ENCODE measurements around the gene TOR1AIP1.

The TOR1AIP1 gene

GRCh38 chr1:179924268-179924667 lies 42.2 kb downstream of the TOR1AIP1 start:
- Histone ChIP-seq H3K27me3 (no peaks in the 10 kb centered on the region), H3K36me3 (peaks cover 13 to 19% (median 14%) of the 10 kb centered on the region in 3 donors), H3K4me3 (no peak overlapping the region), H3K4me1 (no peaks in the 10 kb centered on the region), H3K27ac (no peak overlapping the region), H3K9me3 (no peaks in the 10 kb centered on the region)
- intact Hi-C loops (cut with DNase I; ENCODE audit: low total_unique reads) = no loop called here
- TF ChIP-seq CTCF (IDR thresholded peaks at IDR 0.05) = no peak
- DNase-seq = no peak

GRCh38 chr1:179925302-179925701 lies 43.2 kb downstream of the TOR1AIP1 start:
- DNase-seq = no peak
- H3K27me3 ChIP-seq = no peaks in the 10 kb centered on the region
- H3K4me1 ChIP-seq = no peaks in the 10 kb centered on the region
- peaks cover 6 to 11% (median 9%) of the 10 kb centered on the region in 3 donors for H3K36me3 ChIP-seq
- no peak for TF ChIP-seq CTCF (IDR thresholded peaks at IDR 0.05)
- intact Hi-C loops (cut with DNase I; ENCODE audit: low total_unique reads) = no loop called here
- H3K9me3 ChIP-seq = no peaks in the 10 kb centered on the region
- H3K4me3 ChIP-seq = no peak overlapping the region
- no peak overlapping the region for H3K27ac ChIP-seq

- intact Hi-C loops (cut with DNase I; ENCODE audit: low total_unique reads) = no loop called here
- Histone ChIP-seq H3K4me3 (no peak overlapping the region), H3K36me3 (peaks cover 0 to 9% (median 4%) of the 10 kb centered on the region in 3 donors), H3K9me3 (no peaks in the 10 kb centered on the region), H3K27me3 (no peaks in the 10 kb centered on the region), H3K27ac (no peak overlapping the region), H3K4me1 (peaks cover 0 to under 1% (median 0%) of the 10 kb centered on the region in 4 donors)
- no peak for TF ChIP-seq CTCF (IDR thresholded peaks at IDR 0.05)
- DNase-seq = no peak
These were observed 44.1 kb downstream of the TOR1AIP1 start for GRCh38 chr1:179925922-179926849.

- Histone ChIP-seq H3K4me1 (peaks cover 0 to 5% (median 0%) of the 10 kb centered on the region in 4 donors), H3K4me3 (no peak overlapping the region), H3K36me3 (peaks cover 0 to 3% (median 0%) of the 10 kb centered on the region in 3 donors), H3K9me3 (no peaks in the 10 kb centered on the region), H3K27ac (no peak overlapping the region), H3K27me3 (no peaks in the 10 kb centered on the region)
- intact Hi-C loops (cut with DNase I; ENCODE audit: low total_unique reads) = no loop called here
- DNase-seq = no peak
- TF ChIP-seq CTCF (IDR thresholded peaks at IDR 0.05) = no peak
These were observed 44.7 kb downstream of the TOR1AIP1 start for GRCh38 chr1:179926850-179927205.

- intact Hi-C loops (cut with DNase I; ENCODE audit: low total_unique reads) = no loop called here
These were observed 48.1 kb downstream of the TOR1AIP1 start for GRCh38 chr1:179929955-179930798.

More at GRCh38 chr1:179929955-179930798, 48.1 kb downstream of the TOR1AIP1 start:
- no peak for TF ChIP-seq CTCF (IDR thresholded peaks at IDR 0.05)
- Histone ChIP-seq H3K27ac (no peak overlapping the region), H3K4me3 (no peak overlapping the region), H3K36me3 (no peaks in the 10 kb centered on the region), H3K9me3 (no peaks in the 10 kb centered on the region), H3K27me3 (no peaks in the 10 kb centered on the region), H3K4me1 (peaks cover 0 to 5% (median 0%) of the 10 kb centered on the region in 4 donors)
- DNase-seq = no peak
